ENCODE data around the gene ITGA11.

DNA sequence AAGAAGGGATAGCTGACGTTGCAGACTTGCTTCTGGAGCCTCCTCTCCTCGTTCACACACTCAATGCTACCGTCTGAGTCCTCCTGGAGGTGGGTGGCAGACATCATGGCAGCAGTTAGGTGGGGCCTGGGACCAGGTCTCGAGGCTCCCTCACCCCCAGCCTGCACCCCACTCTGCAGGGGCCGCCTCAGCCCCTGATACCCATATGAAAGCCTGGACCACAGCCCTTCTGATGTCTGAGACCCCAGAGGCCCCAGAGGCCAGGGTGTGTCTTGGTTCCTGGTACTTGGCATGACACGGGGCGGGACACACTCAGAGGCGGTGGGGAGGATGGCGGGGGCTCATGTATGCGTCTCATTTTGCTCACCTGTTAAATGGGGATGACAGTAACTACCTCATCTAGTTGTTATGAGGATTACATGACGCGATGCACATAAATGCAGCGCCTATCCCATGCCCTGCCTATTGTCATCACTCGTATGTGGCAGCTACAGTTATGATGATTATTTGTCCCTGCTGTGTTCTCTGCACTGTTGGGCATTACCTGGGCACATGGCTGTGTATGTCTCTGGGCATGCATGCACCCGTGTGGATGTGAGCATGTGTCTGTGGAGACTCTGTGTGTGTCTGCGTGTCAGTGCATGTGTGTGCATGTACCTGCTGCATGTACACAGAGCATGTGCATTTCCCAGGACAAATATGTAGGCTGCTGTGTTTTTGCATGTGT is 114.5 kb downstream of the ITGA11 start:
- TF ChIP-seq ZNF274 (IDR thresholded peaks at IDR 0.05; ENCODE audit: low read depth, low read length) (no peak), SUZ12 (IDR thresholded peaks at IDR 0.05; ENCODE audit: extremely low read depth, insufficient read depth, insufficient read length) (no peak)
